ENCODE results near the gene THSD7B. TPM values are rescaled to one million over a fixed set of nuclear protein-coding genes. Genes with fewer than 3 reads are reported as not detected.
"Not testable (repeated sequence)": the region's sequence is repeated elsewhere in the genome, so short reads cannot be mapped to it uniquely, and the experiment has no call there.

THSD7B gene
- total and polyA plus RNA-seq, 10 of the 15 experiments (the other 5 are each of a cell fraction or from before 2014, with no cell fraction given), result 0.03 to 0.56 (median 0.28) TPM

DNA sequence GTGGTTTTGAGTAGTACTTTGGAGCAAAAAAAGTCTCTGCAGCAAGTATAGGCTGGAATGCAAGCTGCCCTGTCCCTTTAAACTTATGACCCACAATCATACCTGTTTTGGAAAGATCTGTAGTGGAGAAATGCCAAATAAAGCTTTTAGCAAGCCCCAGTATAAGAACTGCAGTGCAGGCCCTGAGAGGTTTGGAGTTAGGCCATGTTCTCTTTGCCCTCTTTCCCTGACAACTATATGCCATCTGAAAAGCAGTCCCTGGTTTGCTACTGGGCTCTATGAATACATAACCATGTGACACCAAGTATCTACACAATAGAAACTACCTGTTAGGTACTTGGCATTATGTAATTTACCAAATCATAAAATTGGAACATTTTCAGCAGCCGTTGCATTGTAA is 931.6 kb downstream of the THSD7B start:
- POLR2A ChIA-PET, result no interaction called here
- H2AFZ ChIP-seq (ENCODE audit: control insufficient read depth, low read depth, low read length), result no peak overlapping the region
- H3K4me3 ChIP-seq, result no peak overlapping the region
- intact Hi-C loops (cut with micrococcal nuclease; ENCODE audit: unreplicated experiment), result no loop called here
- DNase-seq (ENCODE audit: low read depth, low spot score) (no peak), ATAC-seq (no peak), FAIRE-seq (no peak)
- SMC1A ChIA-PET (ENCODE audit: uncharacterized antibody, unreplicated experiment), result no interaction called here
- no peak overlapping the region for H3K27ac ChIP-seq (ENCODE audit: control insufficient read depth, insufficient read depth)
- H4K20me1 ChIP-seq (ENCODE audit: control insufficient read depth, insufficient read depth), result no peaks in the 10 kb centered on the region
- no peaks in the 10 kb centered on the region for H3K27me3 ChIP-seq (replicated peaks in 1 of 2; ENCODE audit: control insufficient read depth in 2 of 2, insufficient read depth in 2 of 2, low read length in 1 of 2)
- no peaks in the 10 kb centered on the region for H3K4me1 ChIP-seq (ENCODE audit: control insufficient read depth, insufficient read depth, low read length)
- BruUV-seq (replicated peaks), result no TSS peak
- H3K79me2 ChIP-seq (ENCODE audit: control insufficient read depth, insufficient read depth, low read length), result no peaks in the 10 kb centered on the region
- RAD21 ChIA-PET (ENCODE audit: unreplicated experiment), result no interaction called here
- H3K36me3 ChIP-seq (ENCODE audit: control insufficient read depth in 2 of 2, insufficient read depth in 2 of 2, low read length in 1 of 2), result no peaks in the 10 kb centered on the region
- CTCF ChIA-PET, result no interaction called here
- no peak overlapping the region for H3K9ac ChIP-seq (ENCODE audit: control insufficient read depth, insufficient read depth, low read length)
- WGBS (ENCODE audit: insufficient coverage, insufficient replicate concordance, low lambda C conversion rate, missing lambda C conversion rate), result 7% methylated on average over 1 of the region's 1 CpG
- in situ Hi-C loops (cut with MboI), result no loop called here
- H3K4me2 ChIP-seq (ENCODE audit: control insufficient read depth, insufficient read depth), result no peak overlapping the region
- H3K9me3 ChIP-seq (replicated peaks; ENCODE audit: control insufficient read depth, insufficient read depth, low read length), result no peaks in the 10 kb centered on the region
- TF ChIP-seq ATF7 (IDR thresholded peaks at IDR 0.05; ENCODE audit: low read depth), result no peak
- TF ChIP-seq IKZF2 (IDR thresholded peaks at IDR 0.05), result no peak
- TF ChIP-seq, protein P1, sequence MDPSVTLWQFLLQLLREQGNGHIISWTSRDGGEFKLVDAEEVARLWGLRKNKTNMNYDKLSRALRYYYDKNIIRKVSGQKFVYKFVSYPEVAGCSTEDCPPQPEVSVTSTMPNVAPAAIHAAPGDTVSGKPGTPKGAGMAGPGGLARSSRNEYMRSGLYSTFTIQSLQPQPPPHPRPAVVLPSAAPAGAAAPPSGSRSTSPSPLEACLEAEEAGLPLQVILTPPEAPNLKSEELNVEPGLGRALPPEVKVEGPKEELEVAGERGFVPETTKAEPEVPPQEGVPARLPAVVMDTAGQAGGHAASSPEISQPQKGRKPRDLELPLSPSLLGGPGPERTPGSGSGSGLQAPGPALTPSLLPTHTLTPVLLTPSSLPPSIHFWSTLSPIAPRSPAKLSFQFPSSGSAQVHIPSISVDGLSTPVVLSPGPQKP (IDR thresholded peaks at IDR 0.05; ENCODE audit: low read depth, low read length), result no peak
- no peak for TF ChIP-seq NR2F1 (conservative IDR thresholded peaks at IDR 0.05)
- TF ChIP-seq, protein P2, sequence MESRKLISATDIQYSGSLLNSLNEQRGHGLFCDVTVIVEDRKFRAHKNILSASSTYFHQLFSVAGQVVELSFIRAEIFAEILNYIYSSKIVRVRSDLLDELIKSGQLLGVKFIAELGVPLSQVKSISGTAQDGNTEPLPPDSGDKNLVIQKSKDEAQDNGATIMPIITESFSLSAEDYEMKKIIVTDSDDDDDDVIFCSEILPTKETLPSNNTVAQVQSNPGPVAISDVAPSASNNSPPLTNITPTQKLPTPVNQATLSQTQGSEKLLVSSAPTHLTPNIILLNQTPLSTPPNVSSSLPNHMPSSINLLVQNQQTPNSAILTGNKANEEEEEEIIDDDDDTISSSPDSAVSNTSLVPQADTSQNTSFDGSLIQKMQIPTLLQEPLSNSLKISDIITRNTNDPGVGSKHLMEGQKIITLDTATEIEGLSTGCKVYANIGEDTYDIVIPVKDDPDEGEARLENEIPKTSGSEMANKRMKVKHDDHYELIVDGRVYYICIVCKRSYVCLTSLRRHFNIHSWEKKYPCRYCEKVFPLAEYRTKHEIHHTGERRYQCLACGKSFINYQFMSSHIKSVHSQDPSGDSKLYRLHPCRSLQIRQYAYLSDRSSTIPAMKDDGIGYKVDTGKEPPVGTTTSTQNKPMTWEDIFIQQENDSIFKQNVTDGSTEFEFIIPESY (IDR thresholded peaks at IDR 0.05), result no peak
- no peak for TF ChIP-seq SUPT20H (IDR thresholded peaks at IDR 0.05; ENCODE audit: borderline replicate concordance, control insufficient read depth, low read depth, low read length)
- TF ChIP-seq IKZF1 (conservative IDR thresholded peaks at IDR 0.05), result no peak
- TF ChIP-seq ZNF207 (IDR thresholded peaks at IDR 0.05; ENCODE audit: borderline replicate concordance), result no peak
- no peak for TF ChIP-seq MTA3 (IDR thresholded peaks at IDR 0.05; ENCODE audit: borderline replicate concordance, low read length)
- no peak for TF ChIP-seq GATAD2B (conservative IDR thresholded peaks at IDR 0.05; ENCODE audit: low read depth)

DNA sequence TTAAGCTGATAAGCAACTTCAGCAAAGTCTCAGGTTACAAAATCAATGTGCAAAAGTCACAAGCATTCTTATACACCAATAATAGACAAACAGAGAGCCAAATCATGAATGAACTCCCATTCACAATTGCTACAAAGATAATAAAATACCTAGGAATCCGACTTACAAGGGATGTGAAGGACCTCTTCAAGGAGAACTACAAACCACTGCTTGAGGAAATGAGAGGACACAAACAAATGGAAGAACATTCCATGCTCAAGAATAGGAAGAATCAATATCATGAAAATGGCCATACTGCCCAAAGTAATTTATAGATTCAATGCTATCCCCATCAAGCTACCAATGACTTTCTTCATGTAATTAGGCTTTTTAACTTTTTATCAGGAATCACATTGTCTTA is 934.9 kb downstream of the THSD7B start:
- H3K9ac ChIP-seq (ENCODE audit: control insufficient read depth, insufficient read depth, low read length); H3K27me3 ChIP-seq (replicated peaks in 1 of 2; ENCODE audit: control insufficient read depth in 2 of 2, insufficient read depth in 2 of 2, low read length in 1 of 2); H3K79me2 ChIP-seq (ENCODE audit: control insufficient read depth, insufficient read depth, low read length); in situ Hi-C loops (cut with MboI); BruUV-seq (replicated peaks); H3K27ac ChIP-seq (ENCODE audit: control insufficient read depth, insufficient read depth); H3K9me3 ChIP-seq (replicated peaks; ENCODE audit: control insufficient read depth, insufficient read depth, low read length); ATAC-seq; H3K36me3 ChIP-seq (ENCODE audit: control insufficient read depth in 2 of 2, insufficient read depth in 2 of 2, low read length in 1 of 2); H3K4me1 ChIP-seq (ENCODE audit: control insufficient read depth, insufficient read depth, low read length); intact Hi-C loops (cut with micrococcal nuclease; ENCODE audit: unreplicated experiment); CTCF ChIA-PET; DNase-seq (ENCODE audit: low read depth, low spot score); H2AFZ ChIP-seq (ENCODE audit: control insufficient read depth, low read depth, low read length); POLR2A ChIA-PET; RAD21 ChIA-PET (ENCODE audit: unreplicated experiment); H3K4me2 ChIP-seq (ENCODE audit: control insufficient read depth, insufficient read depth); H3K4me3 ChIP-seq; SMC1A ChIA-PET (ENCODE audit: uncharacterized antibody, unreplicated experiment); H4K20me1 ChIP-seq (ENCODE audit: control insufficient read depth, insufficient read depth); FAIRE-seq: not testable (repeated sequence)
- 0% methylated on average over 1 of the region's 1 CpG for WGBS (ENCODE audit: insufficient coverage, insufficient replicate concordance, low lambda C conversion rate, missing lambda C conversion rate)
